Measurements from ENCODE around the gene CORO7.

DNA sequence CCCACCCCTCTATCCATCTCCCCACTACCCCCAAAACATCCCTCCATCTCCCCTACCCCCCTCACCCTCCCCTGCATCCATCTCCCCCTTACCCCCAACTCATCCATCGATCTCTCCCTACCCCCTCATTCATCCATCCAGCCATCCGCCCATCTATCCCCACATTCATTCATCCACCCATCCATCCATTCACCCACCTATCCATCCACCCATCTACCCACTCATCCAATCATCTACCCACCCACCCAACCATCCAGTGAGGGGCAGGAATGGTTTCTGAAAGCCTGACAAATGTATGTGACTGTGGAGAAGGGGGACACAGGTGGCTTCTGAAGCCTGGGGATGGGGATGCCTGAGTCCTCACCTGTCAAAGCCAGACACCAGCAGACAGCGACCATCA lies 56.5 kb downstream of the CORO7 start:
- TF ChIP-seq CTCF (conservative IDR thresholded peaks at IDR 0.05; ENCODE audit: low read depth, low read length) (no peak), EZH2 (IDR thresholded peaks at IDR 0.05; ENCODE audit: low read length, unreplicated experiment) (no peak), EZH2phosphoT487 (IDR thresholded peaks at IDR 0.05; ENCODE audit: borderline replicate concordance, low read length) (no peak)
